Neural cell (in vitro differentiated cells): ENCODE results near the gene CBX2. TPM values are rescaled to one million over a fixed set of nuclear protein-coding genes. Genes with fewer than 3 reads are reported as not detected.

Experiments used
- H2AFZ ChIP-seq: fragments of 200-600, 300-800 bp; sonication (generic), shearing (Covaris generic); 2 replicates; pipeline ENCODE4 v1.6.0; 2014; ENCODE audit warnings: low read depth, mild to moderate bottlenecking, antibody characterized with exemption, low read length, moderate library complexity
- H3F3A ChIP-seq: fragments of 200-600 bp; shearing (Covaris generic); 2 replicates; pipeline ENCODE4 v1.6.1; 2016; ENCODE audit warnings: mild to moderate bottlenecking, moderate library complexity, mixed read lengths, antibody characterized with exemption, low read length; ENCODE audit not compliant: insufficient read depth, poor library complexity, severe bottlenecking
- H3K27ac ChIP-seq: fragments of 200-600, 300-800 bp; sonication (generic), shearing (Covaris generic); 2 replicates; pipeline ENCODE4 v1.5.1; 2014; ENCODE audit warnings: mild to moderate bottlenecking, low read length, moderate library complexity
- H3K27me3 ChIP-seq: fragments of 300-800, 200-600 bp; sonication (generic), shearing (Covaris generic); 2 replicates; pipeline ENCODE4 v1.6.0; 2014; ENCODE audit warnings: mild to moderate bottlenecking, low read depth, low read length, moderate library complexity; ENCODE audit not compliant: insufficient read depth
- H3K36me3 ChIP-seq: fragments of 300-800, 200-600 bp; sonication (generic), shearing (Covaris generic); 2 replicates; pipeline ENCODE4 v1.5.1; 2014; ENCODE audit warnings: mild to moderate bottlenecking, antibody characterized with exemption, low read length, moderate library complexity; ENCODE audit not compliant: insufficient read depth
- H3K4me2 ChIP-seq: fragments of 300-800, 200-600 bp; sonication (generic), shearing (Covaris generic); 2 replicates; pipeline ENCODE4 v1.6.0; 2014; ENCODE audit warnings: mild to moderate bottlenecking, low read length
- H3K4me3 ChIP-seq: fragments of 300-800, 200-600 bp; sonication (generic), shearing (Covaris generic); 2 replicates; pipeline ENCODE4 v1.5.1; 2014; ENCODE audit warnings: mild to moderate bottlenecking, low read length, moderate library complexity
- H3K79me2 ChIP-seq: fragments of 200-600 bp; shearing (Covaris generic); replicated peaks from 2 replicates; pipeline ENCODE4 v1.6.0; 2014; ENCODE audit warnings: mild to moderate bottlenecking, low read length, moderate library complexity; ENCODE audit not compliant: insufficient read depth
- H3K9ac ChIP-seq: fragments of 300-800, 200-600 bp; sonication (generic), shearing (Covaris generic); 2 replicates; pipeline ENCODE4 v1.6.1; 2016; ENCODE audit warnings: mild to moderate bottlenecking, low read length, mixed read lengths
- H3K9me2 ChIP-seq: fragments of 200-600 bp; shearing (Covaris generic); 2 replicates; pipeline ENCODE4 v1.6.1; 2016; ENCODE audit warnings: mild to moderate bottlenecking, low read length, mixed read lengths; ENCODE audit not compliant: insufficient read depth
- H3K9me3 ChIP-seq: fragments of 200-600, 300-800 bp; sonication (generic), shearing (Covaris generic); 2 replicates; pipeline ENCODE4 v1.6.1; 2016; ENCODE audit warnings: mild to moderate bottlenecking, mixed run types, low read length, moderate library complexity, mixed read lengths
- H4K20me1 ChIP-seq: fragments of 200-600 bp; shearing (Covaris generic); 2 replicates; pipeline ENCODE4 v1.6.1; 2016; ENCODE audit warnings: mild to moderate bottlenecking, mixed run types; ENCODE audit not compliant: insufficient read depth
- EP300 ChIP-seq: fragments of 450-650 bp; conservative IDR thresholded peaks from 2 replicates; pipeline ENCODE4 v1.6.1; 2014; ENCODE audit warnings: antibody characterized with exemption, mild to moderate bottlenecking, moderate library complexity; ENCODE audit not compliant: poor library complexity, severe bottlenecking
- EZH2 ChIP-seq: fragments of 200-600, 300-800 bp; shearing (Covaris generic), sonication (generic); IDR thresholded peaks from 2 replicates; pipeline ENCODE4 v1.6.1; 2014; ENCODE audit warnings: antibody characterized with exemption, low read length, borderline replicate concordance, mild to moderate bottlenecking; ENCODE audit not compliant: insufficient read depth, poor library complexity, severe bottlenecking
- MXI1 ChIP-seq: fragments of 450-650 bp; conservative IDR thresholded peaks from 2 replicates; pipeline ENCODE4 v1.6.1; 2014; ENCODE audit warnings: antibody characterized with exemption, mild to moderate bottlenecking; ENCODE audit not compliant: poor library complexity, severe bottlenecking
- POLR2AphosphoS5 ChIP-seq: IDR thresholded peaks from 2 replicates; pipeline ENCODE4 v1.6.1; 2012
- RAD21 ChIP-seq: fragments of 450-650 bp; conservative IDR thresholded peaks from 2 replicates; pipeline ENCODE4 v1.6.1; 2014; ENCODE audit warnings: antibody characterized with exemption, mild to moderate bottlenecking, moderate library complexity
- SMC3 ChIP-seq: fragments of 450-650 bp; conservative IDR thresholded peaks from 2 replicates; pipeline ENCODE4 v1.6.1; 2014; ENCODE audit warnings: antibody characterized with exemption, mild to moderate bottlenecking, moderate library complexity; ENCODE audit not compliant: poor library complexity
- TAF1 ChIP-seq: IDR thresholded peaks from 2 replicates; pipeline ENCODE4 v1.6.1; 2012; ENCODE audit warnings: low read depth
- polyA plus RNA-seq: library from polyadenylated mRNA; depleted of rRNA; stranded (reverse); fragments of >200 nt; gene quantifications from 2 replicates; pipeline ENCODE4 v1.2.3, GENCODE V29; 2014
- TF ChIP-seq, protein P1 (sequence below): IDR thresholded peaks from 2 replicates; pipeline ENCODE4 v1.6.1; 2012; ENCODE audit warnings: borderline replicate concordance
- TF ChIP-seq, protein P2 (sequence below): fragments of 450-650 bp; IDR thresholded peaks from 2 replicates; pipeline ENCODE4 v1.5.1; 2014; ENCODE audit warnings: antibody characterized with exemption, mild to moderate bottlenecking, moderate library complexity; ENCODE audit not compliant: poor library complexity, severe bottlenecking

CBX2 gene
- polyA plus RNA-seq, 1 donor from 2014 or later: 16.9 TPM

DNA sequence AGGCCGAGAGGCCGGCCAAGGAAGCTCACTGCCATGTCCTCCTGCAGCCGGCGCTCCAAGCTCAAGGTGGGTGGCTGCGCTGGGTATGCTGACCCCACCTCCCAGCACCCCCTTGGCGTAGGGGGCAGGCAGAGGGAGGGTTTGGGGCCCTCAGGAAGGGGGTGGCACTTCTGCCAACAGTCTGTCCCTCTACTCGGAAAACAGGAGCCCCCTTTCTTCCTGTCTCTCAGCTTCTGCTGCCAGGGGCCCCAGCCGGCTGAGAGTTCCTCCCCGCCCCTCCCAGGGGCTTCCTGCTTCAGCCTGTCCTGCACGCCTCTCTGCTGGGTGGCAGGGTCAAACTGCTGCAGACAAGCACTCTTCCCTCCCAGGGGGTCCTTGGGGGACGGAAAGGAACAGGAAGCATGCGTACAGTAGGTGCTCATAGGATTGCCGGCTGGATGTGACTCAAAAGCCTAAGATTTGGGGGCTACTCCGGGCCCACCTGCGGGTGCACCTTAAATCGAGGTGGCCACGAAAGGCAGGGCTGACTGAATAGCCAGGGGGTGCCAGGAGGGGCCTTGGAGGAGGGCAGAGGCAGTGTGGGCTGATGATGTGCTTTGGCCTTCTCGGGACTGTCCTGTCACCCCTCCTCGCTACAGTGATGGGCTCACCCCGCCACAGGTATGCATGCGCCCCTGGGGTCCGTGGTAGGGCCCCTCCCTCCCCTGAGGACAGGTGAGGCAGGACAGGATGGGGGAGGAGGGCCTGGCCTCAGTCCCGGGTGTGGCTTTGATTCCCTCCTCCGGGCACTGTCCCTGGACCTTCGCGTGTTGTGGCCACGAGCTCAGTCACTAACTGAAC, 4.0 kb downstream of the CBX2 start:
- H4K20me1 ChIP-seq: no peaks in the 10 kb centered on the region
- TF ChIP-seq EP300 (no peak), POLR2AphosphoS5 (no peak), MXI1 (no peak), SMC3 (no peak), EZH2 (no peak), RAD21 (no peak), TAF1 (no peak)
- TF ChIP-seq, protein P1, sequence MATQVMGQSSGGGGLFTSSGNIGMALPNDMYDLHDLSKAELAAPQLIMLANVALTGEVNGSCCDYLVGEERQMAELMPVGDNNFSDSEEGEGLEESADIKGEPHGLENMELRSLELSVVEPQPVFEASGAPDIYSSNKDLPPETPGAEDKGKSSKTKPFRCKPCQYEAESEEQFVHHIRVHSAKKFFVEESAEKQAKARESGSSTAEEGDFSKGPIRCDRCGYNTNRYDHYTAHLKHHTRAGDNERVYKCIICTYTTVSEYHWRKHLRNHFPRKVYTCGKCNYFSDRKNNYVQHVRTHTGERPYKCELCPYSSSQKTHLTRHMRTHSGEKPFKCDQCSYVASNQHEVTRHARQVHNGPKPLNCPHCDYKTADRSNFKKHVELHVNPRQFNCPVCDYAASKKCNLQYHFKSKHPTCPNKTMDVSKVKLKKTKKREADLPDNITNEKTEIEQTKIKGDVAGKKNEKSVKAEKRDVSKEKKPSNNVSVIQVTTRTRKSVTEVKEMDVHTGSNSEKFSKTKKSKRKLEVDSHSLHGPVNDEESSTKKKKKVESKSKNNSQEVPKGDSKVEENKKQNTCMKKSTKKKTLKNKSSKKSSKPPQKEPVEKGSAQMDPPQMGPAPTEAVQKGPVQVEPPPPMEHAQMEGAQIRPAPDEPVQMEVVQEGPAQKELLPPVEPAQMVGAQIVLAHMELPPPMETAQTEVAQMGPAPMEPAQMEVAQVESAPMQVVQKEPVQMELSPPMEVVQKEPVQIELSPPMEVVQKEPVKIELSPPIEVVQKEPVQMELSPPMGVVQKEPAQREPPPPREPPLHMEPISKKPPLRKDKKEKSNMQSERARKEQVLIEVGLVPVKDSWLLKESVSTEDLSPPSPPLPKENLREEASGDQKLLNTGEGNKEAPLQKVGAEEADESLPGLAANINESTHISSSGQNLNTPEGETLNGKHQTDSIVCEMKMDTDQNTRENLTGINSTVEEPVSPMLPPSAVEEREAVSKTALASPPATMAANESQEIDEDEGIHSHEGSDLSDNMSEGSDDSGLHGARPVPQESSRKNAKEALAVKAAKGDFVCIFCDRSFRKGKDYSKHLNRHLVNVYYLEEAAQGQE: no peak
- TF ChIP-seq, protein P2, sequence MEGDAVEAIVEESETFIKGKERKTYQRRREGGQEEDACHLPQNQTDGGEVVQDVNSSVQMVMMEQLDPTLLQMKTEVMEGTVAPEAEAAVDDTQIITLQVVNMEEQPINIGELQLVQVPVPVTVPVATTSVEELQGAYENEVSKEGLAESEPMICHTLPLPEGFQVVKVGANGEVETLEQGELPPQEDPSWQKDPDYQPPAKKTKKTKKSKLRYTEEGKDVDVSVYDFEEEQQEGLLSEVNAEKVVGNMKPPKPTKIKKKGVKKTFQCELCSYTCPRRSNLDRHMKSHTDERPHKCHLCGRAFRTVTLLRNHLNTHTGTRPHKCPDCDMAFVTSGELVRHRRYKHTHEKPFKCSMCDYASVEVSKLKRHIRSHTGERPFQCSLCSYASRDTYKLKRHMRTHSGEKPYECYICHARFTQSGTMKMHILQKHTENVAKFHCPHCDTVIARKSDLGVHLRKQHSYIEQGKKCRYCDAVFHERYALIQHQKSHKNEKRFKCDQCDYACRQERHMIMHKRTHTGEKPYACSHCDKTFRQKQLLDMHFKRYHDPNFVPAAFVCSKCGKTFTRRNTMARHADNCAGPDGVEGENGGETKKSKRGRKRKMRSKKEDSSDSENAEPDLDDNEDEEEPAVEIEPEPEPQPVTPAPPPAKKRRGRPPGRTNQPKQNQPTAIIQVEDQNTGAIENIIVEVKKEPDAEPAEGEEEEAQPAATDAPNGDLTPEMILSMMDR: no peak
- no peak overlapping the region for H3K4me2 ChIP-seq
- no peaks in the 10 kb centered on the region for H3F3A ChIP-seq
- H2AFZ ChIP-seq: no peak overlapping the region
- no peaks in the 10 kb centered on the region for H3K36me3 ChIP-seq
- no peak overlapping the region for H3K4me3 ChIP-seq
- H3K27me3 ChIP-seq: no peaks in the 10 kb centered on the region
- no peak overlapping the region for H3K27ac ChIP-seq
- H3K79me2 ChIP-seq: peaks cover 28% of the 10 kb centered on the region
- no peaks in the 10 kb centered on the region for H3K9me3 ChIP-seq
- no peaks in the 10 kb centered on the region for H3K9me2 ChIP-seq
- H3K9ac ChIP-seq: no peak overlapping the region

DNA sequence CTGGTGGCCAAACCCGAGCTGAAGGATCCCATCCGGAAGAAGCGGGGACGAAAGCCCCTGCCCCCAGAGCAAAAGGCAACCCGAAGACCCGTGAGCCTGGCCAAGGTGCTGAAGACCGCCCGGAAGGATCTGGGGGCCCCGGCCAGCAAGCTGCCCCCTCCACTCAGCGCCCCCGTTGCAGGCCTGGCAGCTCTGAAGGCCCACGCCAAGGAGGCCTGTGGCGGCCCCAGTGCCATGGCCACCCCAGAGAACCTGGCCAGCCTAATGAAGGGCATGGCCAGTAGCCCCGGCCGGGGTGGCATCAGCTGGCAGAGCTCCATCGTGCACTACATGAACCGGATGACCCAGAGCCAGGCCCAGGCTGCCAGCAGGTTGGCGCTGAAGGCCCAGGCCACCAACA, 5.9 kb downstream of the CBX2 start:
- Histone ChIP-seq H3K9ac (no peak overlapping the region), H3K9me2 (no peaks in the 10 kb centered on the region), H3K9me3 (no peaks in the 10 kb centered on the region), H3K4me3 (no peak overlapping the region), H3K79me2 (peaks cover 21% of the 10 kb centered on the region), H3K27me3 (peaks cover 2% of the 10 kb centered on the region), H3K4me2 (no peak overlapping the region), H2AFZ (no peak overlapping the region), H3K36me3 (no peaks in the 10 kb centered on the region), H3F3A (peaks cover 2% of the 10 kb centered on the region), H3K27ac (no peak overlapping the region), H4K20me1 (no peaks in the 10 kb centered on the region)
- TF ChIP-seq SMC3 (no peak), EP300 (no peak), TAF1 (no peak), EZH2 (no peak), RAD21 (no peak), MXI1 (no peak), POLR2AphosphoS5 (no peak)
- TF ChIP-seq, protein P1: no peak
- TF ChIP-seq, protein P2: no peak
